ENCODE results near the gene JMJD6.

Gene JMJD6

GRCh38 chr17:76736349-76737081, 10.1 kb upstream of the JMJD6 start:
- TF ChIP-seq SIN3A (IDR thresholded peaks at IDR 0.05; ENCODE audit: borderline replicate concordance, insufficient read depth, low read length) (peak; percentile 58; the same call in 1 of the 2 replicates), POLR2AphosphoS5 (IDR thresholded peaks at IDR 0.05; ENCODE audit: low read depth, low read length) (no peak), REST (IDR thresholded peaks at IDR 0.05; ENCODE audit: insufficient read depth in 1 of 2, low read depth in 2 of 2, low read length in 2 of 2) (no peak), TAF1 (IDR thresholded peaks at IDR 0.05; ENCODE audit: borderline replicate concordance, insufficient read depth, low read length) (no peak), FOXP2 (optimal IDR thresholded peaks at IDR 0.05; ENCODE audit: borderline replicate concordance, extremely low read depth, extremely low read length, insufficient read depth) (no peak)

- no peak for TF ChIP-seq POLR2AphosphoS5 (IDR thresholded peaks at IDR 0.05; ENCODE audit: low read depth, low read length)
- TF ChIP-seq TAF1 (IDR thresholded peaks at IDR 0.05; ENCODE audit: borderline replicate concordance, insufficient read depth, low read length) = no peak
- no peak for TF ChIP-seq REST (IDR thresholded peaks at IDR 0.05; ENCODE audit: insufficient read depth in 1 of 2, low read depth in 2 of 2, low read length in 2 of 2)
- TF ChIP-seq SIN3A (IDR thresholded peaks at IDR 0.05; ENCODE audit: borderline replicate concordance, insufficient read depth, low read length) = peak; percentile 18; the same call in 1 of the 2 replicates
- no peak for TF ChIP-seq FOXP2 (optimal IDR thresholded peaks at IDR 0.05; ENCODE audit: borderline replicate concordance, extremely low read depth, extremely low read length, insufficient read depth)
Measured at GRCh38 chr17:76735586-76736348, 9.4 kb upstream of the JMJD6 start.

- TF ChIP-seq SIN3A (IDR thresholded peaks at IDR 0.05; ENCODE audit: borderline replicate concordance, insufficient read depth, low read length) (no peak), REST (IDR thresholded peaks at IDR 0.05; ENCODE audit: insufficient read depth in 1 of 2, low read depth in 2 of 2, low read length in 2 of 2) (no peak), FOXP2 (optimal IDR thresholded peaks at IDR 0.05; ENCODE audit: borderline replicate concordance, extremely low read depth, extremely low read length, insufficient read depth) (no peak), TAF1 (IDR thresholded peaks at IDR 0.05; ENCODE audit: borderline replicate concordance, insufficient read depth, low read length) (no peak), POLR2AphosphoS5 (IDR thresholded peaks at IDR 0.05; ENCODE audit: low read depth, low read length) (no peak; the same call in 1 of the 2 replicates)
Measured at GRCh38 chr17:76735006-76735405, 8.6 kb upstream of the JMJD6 start.

- TF ChIP-seq SIN3A (IDR thresholded peaks at IDR 0.05; ENCODE audit: borderline replicate concordance, insufficient read depth, low read length) (no peak; the same call in 1 of the 2 replicates), FOXP2 (optimal IDR thresholded peaks at IDR 0.05; ENCODE audit: borderline replicate concordance, extremely low read depth, extremely low read length, insufficient read depth) (no peak), TAF1 (IDR thresholded peaks at IDR 0.05; ENCODE audit: borderline replicate concordance, insufficient read depth, low read length) (no peak), POLR2AphosphoS5 (IDR thresholded peaks at IDR 0.05; ENCODE audit: low read depth, low read length) (peak; percentile 57), REST (IDR thresholded peaks at IDR 0.05; ENCODE audit: insufficient read depth in 1 of 2, low read depth in 2 of 2, low read length in 2 of 2) (no peak)
Measured at GRCh38 chr17:76734080-76734840, 7.9 kb upstream of the JMJD6 start.
